Measurements from ENCODE around the gene CDS1.
"Not testable (repeated sequence)": the region's sequence is repeated elsewhere in the genome, so short reads cannot be mapped to it uniquely, and the experiment has no call there.

CDS1 gene

DNA sequence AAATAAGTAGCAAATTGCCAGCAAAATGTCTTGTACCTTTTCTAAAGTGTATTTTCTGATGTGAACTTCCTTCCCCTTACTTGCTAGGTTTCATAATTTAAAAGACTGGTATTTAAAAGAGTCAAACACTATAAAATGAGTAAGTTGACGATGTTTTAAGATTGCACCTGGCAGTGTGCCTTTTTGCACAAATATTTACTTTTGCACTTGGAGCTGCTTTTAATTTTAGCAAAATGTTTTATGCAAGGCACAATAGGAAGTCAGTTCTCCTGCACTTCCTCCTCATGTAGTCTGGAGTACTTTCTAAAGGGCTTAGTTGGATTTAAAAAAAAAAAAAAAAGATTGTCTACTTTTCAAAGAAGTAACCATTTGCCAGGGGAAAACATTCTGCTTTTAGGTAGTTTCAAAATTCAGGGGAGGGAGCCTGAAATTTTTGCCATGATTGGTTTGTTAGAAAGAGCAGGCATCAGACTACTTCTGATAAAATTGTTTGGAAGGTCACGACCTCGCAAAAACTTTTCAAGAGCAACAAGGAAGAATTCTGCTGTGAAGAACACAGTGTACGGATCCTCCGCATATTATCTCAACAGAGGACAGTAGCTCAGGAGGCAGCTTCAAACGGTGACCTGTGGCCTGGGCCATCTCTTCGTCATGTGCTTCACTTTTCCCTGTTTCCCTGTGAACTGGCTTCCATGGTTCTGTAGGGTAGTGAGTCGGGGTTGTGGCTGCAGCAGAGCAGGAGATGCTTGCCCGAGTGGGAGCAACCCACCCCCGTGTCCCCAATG, 66.1 kb downstream of the CDS1 start:
- TF ChIP-seq, protein P1, sequence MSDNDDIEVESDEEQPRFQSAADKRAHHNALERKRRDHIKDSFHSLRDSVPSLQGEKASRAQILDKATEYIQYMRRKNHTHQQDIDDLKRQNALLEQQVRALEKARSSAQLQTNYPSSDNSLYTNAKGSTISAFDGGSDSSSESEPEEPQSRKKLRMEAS (IDR thresholded peaks at IDR 0.05; ENCODE audit: low read depth, low read length) = no peak
- TF ChIP-seq MYC (IDR thresholded peaks at IDR 0.05; ENCODE audit: low read depth, low read length) = no peak
- TF ChIP-seq, protein P2, sequence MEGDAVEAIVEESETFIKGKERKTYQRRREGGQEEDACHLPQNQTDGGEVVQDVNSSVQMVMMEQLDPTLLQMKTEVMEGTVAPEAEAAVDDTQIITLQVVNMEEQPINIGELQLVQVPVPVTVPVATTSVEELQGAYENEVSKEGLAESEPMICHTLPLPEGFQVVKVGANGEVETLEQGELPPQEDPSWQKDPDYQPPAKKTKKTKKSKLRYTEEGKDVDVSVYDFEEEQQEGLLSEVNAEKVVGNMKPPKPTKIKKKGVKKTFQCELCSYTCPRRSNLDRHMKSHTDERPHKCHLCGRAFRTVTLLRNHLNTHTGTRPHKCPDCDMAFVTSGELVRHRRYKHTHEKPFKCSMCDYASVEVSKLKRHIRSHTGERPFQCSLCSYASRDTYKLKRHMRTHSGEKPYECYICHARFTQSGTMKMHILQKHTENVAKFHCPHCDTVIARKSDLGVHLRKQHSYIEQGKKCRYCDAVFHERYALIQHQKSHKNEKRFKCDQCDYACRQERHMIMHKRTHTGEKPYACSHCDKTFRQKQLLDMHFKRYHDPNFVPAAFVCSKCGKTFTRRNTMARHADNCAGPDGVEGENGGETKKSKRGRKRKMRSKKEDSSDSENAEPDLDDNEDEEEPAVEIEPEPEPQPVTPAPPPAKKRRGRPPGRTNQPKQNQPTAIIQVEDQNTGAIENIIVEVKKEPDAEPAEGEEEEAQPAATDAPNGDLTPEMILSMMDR (IDR thresholded peaks at IDR 0.05; ENCODE audit: low read depth, low read length) = no peak
- TF ChIP-seq POLR2A (IDR thresholded peaks at IDR 0.05; ENCODE audit: extremely low read depth, insufficient read length) = no peak
- H3K4me3 ChIP-seq (ENCODE audit: low read depth, low read length) = no peak overlapping the region
- peak; percentile 7 for DNase-seq (ENCODE audit: low read depth)

DNA sequence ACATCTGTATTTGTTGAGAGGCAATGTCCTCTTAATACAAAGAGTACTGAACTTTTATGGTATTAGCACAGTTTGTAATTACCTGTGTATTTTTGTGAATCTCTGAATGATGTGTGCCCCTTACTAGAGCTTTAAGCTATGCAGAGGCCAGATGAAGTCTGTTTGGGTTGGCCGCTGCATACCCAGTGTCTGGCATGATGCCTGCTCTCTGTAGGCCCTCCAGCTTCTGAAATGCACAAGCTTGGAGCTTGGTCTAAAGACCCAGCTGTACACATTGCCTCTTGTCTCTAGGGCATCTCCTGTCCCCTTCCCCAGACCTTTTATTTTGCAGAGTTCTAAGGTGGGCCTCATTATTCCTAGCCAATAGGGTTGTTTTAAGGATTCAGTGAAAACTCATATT, 68.6 kb downstream of the CDS1 start:
- DNase-seq (ENCODE audit: low read depth) = no peak
- H3K4me3 ChIP-seq (ENCODE audit: low read depth, low read length) = no peak overlapping the region
- TF ChIP-seq, protein P2 (IDR thresholded peaks at IDR 0.05; ENCODE audit: low read depth, low read length) = no peak
- TF ChIP-seq, protein P1 (IDR thresholded peaks at IDR 0.05; ENCODE audit: low read depth, low read length) = no peak
- TF ChIP-seq MYC (IDR thresholded peaks at IDR 0.05; ENCODE audit: low read depth, low read length) (no peak), POLR2A (IDR thresholded peaks at IDR 0.05; ENCODE audit: extremely low read depth, insufficient read length) (no peak)

DNA sequence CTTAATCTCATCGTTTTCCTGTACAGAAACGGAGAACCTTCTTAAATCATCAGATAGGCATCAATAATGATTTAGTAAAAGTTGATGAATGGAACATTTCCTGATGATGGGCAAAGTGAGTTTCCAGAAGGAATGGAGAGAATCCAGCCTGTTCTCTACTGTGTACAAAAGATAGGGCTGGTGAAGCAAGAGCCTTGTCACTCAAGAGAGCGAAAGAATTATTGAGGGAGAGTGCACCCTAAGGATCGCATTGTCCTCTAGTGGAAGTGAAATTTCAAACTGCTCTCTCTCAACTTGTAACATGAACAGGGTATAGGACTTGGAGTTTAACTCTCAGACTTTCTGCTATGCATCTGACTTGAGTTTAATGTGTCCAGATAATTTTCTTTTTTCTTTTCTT, 69.6 kb downstream of the CDS1 start:
- no peak for DNase-seq (ENCODE audit: low read depth)
- TF ChIP-seq, protein P2 (IDR thresholded peaks at IDR 0.05; ENCODE audit: low read depth, low read length) = no peak
- TF ChIP-seq, protein P1 (IDR thresholded peaks at IDR 0.05; ENCODE audit: low read depth, low read length) = no peak
- no peak for TF ChIP-seq MYC (IDR thresholded peaks at IDR 0.05; ENCODE audit: low read depth, low read length)
- TF ChIP-seq POLR2A (IDR thresholded peaks at IDR 0.05; ENCODE audit: extremely low read depth, insufficient read length) = no peak
- H3K4me3 ChIP-seq (ENCODE audit: low read depth, low read length) = no peak overlapping the region

DNA sequence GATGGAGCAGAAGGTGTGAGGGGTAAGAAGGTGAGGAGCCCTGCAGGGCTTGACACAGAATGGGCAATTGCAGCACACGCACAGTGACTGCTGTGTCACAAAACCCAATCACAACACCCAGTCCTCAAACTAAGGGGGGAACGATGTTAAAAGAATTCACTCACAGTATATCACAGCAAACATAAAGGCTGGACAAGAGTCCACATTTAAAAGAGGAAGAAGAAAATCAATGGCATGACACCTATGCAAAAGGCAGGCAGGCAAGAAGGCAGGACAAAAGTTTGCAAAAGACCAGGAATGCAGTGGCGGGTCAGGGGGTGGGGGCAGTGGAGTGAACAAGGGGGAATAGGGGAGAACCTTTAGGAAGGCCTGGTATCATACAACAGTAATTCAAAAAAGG, 77.7 kb downstream of the CDS1 start:
- H3K4me3 ChIP-seq (ENCODE audit: low read depth, low read length) = no peak overlapping the region
- TF ChIP-seq, protein P1 (IDR thresholded peaks at IDR 0.05; ENCODE audit: low read depth, low read length) = no peak
- TF ChIP-seq, protein P2 (IDR thresholded peaks at IDR 0.05; ENCODE audit: low read depth, low read length) = no peak
- TF ChIP-seq MYC (IDR thresholded peaks at IDR 0.05; ENCODE audit: low read depth, low read length) = no peak
- no peak for TF ChIP-seq POLR2A (IDR thresholded peaks at IDR 0.05; ENCODE audit: extremely low read depth, insufficient read length)
- no peak for DNase-seq (ENCODE audit: low read depth)

DNA sequence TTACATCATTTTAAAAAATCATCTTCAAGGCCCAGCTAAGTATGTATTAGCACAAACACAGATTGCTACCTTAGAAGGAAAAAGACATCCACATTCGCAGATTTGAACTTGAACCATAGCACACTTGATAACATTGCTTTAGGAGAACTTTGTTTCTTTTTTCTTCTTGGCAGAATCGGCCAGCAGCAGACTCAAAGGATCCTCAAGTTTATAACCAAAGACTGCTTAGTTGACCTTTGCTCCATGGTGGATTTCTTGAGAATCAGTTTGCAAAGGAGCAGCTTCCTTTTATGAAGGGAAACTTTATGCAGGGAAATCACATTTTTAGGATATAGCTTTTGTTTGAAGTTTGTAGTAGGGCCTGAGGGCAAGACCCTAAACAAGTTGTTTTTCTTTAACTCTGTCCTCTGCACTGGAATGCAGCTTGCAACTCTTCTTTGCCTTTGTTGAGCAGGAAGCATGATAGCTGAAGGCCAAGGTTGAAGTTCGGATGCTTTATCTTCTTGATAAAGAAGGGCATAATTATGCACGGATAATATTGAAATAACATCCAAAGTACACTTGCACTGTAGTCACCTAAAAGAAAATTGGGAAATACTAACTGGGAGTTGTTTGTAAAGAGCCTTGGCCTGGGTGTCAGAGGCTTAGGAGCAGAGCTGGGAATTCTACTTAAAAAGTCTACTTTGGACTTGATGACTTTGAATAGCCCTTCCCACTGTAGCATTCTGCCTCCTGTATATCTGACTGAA, 78.4 kb downstream of the CDS1 start:
- DNase-seq (ENCODE audit: low read depth) = no peak
- H3K4me3 ChIP-seq (ENCODE audit: low read depth, low read length) = no peak overlapping the region
- TF ChIP-seq POLR2A (IDR thresholded peaks at IDR 0.05; ENCODE audit: extremely low read depth, insufficient read length) = no peak
- TF ChIP-seq MYC (IDR thresholded peaks at IDR 0.05; ENCODE audit: low read depth, low read length) = no peak
- TF ChIP-seq, protein P2 (IDR thresholded peaks at IDR 0.05; ENCODE audit: low read depth, low read length) = no peak

DNA sequence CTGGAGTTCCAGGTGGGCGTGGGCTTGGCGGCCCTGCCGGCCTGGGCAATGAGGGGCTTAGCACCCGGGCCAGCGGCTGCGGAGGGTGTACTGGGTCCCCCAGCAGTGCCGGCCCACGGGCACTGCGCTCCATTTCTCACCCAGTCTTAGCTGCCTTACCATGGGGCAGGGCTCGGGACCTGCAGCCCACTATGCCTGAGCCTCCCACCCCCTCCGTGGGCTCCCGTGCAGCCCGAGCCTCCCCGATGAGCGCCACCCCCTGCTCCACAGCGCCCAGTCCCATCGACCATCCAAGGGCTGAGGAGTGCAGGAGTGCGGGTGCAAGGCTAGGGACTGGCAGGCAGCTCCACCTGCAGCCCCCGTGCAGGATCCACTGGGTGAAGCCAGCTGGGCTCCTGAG, 81.8 kb downstream of the CDS1 start:
- DNase-seq (ENCODE audit: low read depth); H3K4me3 ChIP-seq (ENCODE audit: low read depth, low read length): not testable (repeated sequence)

All from NB4 (cell line).